IPS-NIHi11 (cell line): ENCODE measurements around the gene NUDT5.
"Not testable (repeated sequence)": the region's sequence is repeated elsewhere in the genome, so short reads cannot be mapped to it uniquely, and the experiment has no call there.

Experiments
- DNase-seq: peaks from one replicate; pipeline ENCODE4 v3.0.0; 2012; ENCODE audit warnings: mixed read lengths, low spot score

The NUDT5 gene

DNA sequence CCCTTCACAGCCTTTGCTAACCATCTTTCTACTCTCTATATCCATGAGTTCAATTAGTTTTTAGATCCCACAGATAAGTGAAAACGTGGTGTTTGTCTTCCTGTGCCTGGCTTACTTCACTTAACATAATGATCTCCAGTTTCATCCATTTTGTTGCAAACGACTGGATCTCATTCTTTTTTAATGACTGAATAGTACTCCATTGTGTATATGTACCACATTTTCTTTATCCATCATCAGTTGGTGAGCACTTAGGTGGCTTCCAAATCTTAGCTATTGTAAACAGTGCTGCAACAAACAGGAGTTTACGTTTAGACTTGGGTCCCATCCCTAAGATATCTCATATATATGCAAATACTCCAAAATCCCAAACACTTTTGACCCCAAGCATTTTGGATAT, 9.4 kb upstream of the NUDT5 start:
- DNase-seq, result no peak

DNA sequence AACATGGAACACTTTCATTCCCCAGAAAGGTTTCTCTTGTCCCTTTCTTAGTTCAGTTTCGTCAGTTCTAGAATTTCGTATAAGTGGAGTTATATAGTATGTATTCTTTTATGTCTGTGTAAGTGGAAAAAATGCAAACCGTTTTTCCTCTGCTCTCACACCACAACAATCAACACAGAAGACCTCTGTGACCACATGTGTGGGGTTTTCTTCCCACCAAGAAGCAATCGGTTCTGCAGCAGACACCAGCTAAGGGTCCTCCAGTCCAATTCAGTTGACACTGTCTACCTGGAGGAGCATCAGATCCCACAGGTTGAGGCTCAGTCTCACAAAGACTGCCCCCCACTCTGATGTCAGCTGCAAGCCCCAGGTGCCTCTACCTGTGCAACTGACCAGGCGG, 6.5 kb upstream of the NUDT5 start:
- no peak for DNase-seq

DNA sequence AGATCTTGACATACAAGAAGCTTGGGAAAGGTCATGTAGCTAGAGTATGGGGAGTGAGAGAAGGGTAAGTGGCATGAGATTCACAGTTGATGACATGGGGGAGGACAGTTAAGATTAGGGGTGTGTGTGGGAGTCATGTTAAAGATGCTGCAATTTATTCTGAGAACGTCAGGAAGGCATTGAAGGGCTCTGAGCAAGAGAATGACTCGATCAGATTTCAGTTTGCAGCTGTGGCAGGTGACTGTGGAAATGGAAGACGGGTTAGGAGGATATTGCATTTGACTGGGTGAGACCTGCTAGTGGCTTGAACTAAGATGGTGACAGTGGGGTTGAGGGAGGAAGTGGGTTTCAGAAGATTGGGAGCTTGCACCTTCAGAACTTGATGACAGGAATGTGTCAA, 5.9 kb upstream of the NUDT5 start:
- DNase-seq, result no peak

DNA sequence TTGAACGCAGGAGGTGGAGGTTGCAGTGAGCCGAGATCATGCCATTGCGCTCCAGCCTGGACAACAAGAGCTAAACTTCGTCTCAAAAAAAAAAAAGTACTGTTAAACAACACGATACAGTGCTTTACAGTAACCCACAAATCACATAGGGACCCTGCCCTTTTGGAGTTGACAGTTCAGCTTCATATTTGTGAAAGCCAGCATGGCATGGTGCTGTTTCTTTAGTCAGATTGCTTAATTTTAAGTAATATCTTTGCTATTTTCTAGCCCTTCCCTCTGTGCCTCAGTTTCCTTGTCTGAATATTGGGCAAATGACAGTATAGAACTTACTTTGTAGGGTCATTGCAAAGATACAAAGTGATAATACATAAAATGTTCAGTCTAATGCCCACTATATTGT, 5.2 kb upstream of the NUDT5 start:
- DNase-seq, result no peak

DNA sequence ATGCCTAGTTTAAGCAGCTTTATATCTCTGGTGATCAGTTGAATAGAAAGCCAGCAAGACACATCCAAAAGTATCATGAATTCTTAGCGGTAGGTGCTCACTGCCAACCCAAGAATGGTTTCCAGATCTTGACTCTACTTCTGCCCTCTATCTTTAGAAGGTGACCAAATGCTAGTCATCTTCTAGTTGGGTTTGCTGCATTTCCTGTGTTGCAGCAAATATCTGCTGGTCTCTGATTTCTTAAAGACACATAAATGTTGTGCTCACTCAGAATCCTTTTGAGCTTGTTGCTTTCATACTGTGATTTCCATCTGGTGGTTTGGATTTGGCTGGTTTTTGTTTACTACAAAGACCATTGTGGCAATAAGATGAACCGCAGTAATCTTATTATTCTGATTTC, 2.5 kb upstream of the NUDT5 start:
- DNase-seq, result no peak

DNA sequence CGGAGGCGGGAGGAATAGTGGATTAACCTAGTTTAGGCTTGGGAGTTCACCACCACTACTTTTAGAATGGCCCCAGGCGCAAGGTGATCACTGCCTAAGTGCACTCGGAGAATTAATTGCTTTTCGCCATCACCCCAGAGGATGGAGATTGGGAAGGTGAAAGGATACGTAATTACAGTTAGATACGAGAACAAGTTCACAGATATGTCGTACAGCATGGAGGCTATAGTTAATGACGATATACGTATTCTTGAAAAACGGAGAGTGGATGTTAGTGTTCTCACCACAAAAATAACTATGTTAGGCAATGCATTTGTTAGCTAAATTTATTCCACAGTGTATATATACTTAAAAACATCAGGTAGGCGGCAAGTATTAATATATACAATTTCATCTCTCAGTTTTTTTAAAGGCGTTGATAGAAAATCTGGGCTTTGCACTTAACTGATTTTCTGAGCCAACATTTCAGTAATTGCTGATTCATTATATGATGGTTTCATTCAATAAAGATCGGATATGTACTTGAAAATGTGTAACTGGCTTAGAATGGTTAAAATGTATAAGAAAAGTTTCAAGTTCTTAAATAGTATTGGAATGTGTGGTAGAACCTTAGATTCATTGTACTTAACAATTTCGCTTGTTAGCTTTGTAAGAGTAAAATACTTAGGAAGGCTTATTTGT, 980 bp upstream of the NUDT5 start:
- no peak for DNase-seq

DNA sequence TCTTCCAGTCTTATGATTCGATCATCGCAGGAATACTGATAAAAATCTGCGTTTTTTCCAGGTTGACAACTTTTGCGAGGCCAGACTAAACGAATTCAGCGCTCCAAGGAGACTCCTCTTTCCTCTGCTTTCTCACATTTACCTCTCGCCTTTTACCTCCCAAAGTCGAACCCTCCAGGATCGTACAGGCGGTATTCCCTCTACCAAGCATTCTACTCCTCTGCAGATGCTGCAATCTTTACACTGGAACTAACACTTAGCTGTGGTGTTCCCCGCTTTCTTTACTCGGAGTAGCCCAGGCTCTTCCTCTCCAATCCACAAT, 449 bp downstream of the NUDT5 start:
- no peak for DNase-seq

DNA sequence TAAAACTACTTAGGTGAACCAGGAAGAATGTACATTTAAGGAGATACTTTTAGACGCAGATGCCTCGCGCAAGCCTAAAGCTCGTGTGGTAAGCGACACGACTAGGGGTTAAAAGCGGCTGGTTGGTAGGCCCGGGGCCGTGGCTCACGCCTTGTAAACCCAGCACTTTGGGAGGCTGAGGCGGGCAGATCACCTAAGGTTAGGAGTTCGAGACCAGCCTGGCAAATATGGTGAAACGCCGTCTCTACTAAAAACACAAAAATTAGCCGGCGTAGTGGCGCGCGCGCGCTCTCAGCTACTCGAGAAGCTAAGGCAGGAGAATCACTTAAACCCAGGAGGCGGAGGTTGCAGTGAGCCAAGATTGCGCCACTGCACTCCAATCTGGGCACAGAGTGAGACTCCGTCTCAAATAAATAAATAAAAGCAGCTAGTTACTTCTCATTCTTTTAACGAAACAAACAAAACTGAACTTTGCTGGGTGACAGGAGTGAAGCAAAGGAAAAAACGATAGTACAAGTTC, 879 bp downstream of the NUDT5 start:
- no peak for DNase-seq

DNA sequence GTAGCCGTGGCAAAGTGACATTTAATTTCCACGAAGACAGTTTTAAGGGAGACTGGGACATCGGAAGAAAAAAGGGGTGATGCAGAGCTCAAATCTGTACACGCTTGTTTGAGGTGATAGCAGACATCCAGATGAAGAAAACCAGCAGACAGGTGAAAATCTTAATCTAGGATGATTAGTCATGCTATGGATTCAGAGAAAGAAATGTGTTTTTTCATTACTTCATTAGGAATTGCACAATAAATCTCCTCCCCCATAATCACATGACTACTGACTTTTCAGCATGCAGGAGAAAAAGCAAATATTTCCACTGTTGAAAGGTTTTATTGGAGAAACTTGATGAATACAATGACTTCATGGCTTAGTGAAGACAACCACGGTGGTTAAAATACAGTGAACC, 2.5 kb downstream of the NUDT5 start:
- DNase-seq, result no peak

DNA sequence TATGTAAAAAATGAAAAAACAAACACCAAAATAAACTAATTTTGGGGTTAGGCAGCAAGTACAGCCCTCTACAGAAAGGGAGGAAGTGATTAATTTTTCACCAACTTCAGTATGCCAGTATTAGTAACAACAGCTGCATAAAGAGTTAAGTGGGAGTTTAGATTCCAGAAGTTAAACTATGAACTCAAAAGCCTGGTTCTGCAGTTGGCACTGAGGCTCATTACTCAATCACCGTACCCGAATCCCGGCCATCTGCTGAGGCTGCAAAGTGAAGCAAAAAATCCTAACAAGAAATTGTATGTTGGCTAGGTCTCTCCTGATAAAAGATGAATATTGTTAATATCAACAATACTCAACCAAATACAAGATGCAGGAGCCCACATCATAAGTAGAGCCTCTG, 4.0 kb downstream of the NUDT5 start:
- no peak for DNase-seq

DNA sequence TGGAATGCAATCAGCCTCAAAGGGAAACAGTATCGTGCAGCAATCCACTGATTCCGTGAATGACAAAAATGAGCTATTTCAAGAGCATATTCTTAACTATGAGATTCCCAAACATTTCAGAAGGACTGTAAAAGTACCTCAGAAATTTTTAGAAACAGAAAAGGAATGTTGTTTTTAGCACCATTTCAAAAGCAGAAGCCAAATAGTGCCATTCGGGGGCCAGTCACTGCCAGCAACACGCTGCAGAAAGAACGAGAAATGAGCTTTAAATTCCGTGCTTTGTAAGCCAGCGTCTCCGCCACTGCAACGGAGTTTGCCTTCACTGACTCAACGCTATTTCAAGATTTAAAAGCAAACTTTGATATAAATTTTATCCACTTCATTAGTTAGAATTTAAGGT, 6.3 kb downstream of the NUDT5 start:
- DNase-seq, result no peak

DNA sequence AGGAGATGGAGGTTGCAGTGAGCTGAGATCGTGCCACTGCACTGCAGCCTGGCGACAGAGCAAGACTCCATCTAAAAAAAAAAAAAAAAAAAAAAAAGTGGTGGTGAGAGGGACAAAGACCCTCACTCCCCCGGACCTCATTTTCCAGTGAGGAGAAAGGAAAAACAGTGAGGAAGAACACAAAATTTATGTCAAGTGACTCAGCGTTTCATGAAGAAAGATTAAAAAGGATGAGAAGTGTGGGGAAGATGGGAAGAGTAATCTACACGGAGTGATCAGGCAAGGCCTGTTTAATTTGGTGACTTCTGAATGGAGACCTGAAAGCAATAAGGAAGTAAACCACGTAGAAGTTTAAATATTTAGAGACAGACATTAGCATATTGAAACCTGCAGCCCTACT, 7.0 kb downstream of the NUDT5 start:
- DNase-seq, result no peak

DNA sequence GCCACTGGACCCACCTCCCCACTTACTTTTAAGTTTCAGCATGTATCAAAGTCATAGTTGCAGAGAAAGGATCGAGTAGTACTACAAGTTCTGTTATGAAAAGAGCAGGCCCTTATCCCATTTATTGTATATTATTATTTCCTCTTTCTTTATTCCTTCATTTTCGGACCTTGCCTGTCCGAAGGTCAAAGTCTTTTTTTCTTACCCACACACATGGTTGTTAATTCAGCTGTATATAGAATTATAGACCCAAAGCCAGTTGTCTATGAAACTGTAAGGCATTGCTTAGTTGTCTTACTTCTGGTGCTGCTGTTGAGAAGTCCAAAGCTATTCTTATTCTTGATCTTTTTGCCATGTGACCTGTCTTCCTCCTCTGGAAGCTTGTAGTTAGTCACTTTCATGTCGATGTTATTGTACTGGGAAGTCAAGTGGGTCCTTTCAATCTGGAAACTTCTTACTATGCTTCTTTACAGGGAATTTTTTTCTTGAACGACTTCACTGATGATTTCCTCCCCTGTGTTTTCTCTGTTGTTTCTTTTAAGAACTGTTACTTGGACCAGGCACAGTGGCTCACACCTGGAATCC, 8.3 kb downstream of the NUDT5 start:
- DNase-seq, result no peak

DNA sequence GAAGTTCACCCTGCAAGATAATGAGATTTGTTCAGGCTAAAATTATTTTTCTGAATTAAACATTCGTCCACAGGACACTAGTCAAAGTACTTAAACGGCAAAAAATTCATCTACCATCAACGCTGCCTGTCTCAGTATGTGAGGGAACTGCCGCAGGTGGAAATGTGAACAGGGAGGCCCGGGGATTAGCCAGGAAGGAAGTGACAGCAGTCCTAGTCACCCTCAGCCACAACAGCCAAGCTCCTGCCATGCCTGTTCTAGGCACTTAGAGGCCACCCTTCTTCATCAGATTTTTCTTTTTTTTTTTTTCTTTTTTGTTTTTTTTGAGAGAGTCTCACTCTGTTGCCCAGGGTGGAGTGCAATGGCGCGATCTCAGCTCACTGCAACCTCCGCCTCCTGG, 9.4 kb downstream of the NUDT5 start:
- DNase-seq, result no peak

DNA sequence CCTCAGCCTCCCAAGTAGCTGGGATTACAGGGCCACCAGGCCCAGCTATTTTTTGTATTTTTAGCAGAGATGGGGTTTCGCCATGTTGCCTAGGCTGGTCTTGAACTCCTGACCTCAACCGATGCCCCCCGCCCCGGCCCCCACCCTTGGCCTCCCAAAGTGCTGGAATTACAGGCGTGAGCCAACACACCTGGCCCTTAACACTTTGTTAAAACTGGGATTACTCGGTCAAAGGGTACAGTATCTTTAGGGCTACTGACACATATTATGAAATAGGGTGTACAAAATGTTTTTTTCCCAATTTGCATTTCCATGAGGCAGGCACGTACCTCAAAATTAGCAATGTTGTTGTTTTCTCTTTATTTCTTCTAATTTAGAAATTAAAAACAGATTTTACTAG, 11.5 kb downstream of the NUDT5 start:
- no peak for DNase-seq

DNA sequence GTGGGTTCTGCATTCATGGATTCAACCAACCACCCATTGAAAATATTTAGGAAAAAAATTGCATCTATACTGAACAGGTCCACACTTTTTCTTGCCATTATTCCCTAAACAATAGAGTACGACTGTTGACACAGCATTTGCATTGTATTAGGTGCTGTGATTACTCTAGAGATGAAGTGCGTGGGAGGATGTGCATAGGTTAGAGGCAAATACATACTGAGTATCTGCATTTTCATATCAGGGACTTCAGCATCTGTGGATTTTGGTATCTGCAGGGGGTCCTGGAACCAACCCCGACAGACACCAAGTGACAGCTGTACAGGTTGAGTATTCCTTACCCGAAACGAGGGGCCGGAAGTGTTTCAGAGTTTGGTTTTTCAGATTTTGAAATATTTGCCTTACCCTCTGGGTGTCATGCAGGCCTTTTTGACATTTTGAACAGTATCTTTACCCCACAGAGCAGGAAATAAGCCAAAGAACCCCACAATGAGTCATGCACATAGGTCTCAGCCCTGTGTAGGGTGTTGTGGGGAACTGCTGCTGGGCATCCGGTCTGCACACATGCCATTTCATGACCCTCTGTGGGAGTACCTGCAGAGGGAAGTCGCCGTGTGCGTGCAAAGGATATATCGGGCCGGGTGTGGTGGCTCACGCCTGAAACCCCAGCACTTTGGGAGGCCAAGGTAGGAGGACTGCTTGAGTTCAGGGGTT, 14.5 kb downstream of the NUDT5 start:
- no peak for DNase-seq

DNA sequence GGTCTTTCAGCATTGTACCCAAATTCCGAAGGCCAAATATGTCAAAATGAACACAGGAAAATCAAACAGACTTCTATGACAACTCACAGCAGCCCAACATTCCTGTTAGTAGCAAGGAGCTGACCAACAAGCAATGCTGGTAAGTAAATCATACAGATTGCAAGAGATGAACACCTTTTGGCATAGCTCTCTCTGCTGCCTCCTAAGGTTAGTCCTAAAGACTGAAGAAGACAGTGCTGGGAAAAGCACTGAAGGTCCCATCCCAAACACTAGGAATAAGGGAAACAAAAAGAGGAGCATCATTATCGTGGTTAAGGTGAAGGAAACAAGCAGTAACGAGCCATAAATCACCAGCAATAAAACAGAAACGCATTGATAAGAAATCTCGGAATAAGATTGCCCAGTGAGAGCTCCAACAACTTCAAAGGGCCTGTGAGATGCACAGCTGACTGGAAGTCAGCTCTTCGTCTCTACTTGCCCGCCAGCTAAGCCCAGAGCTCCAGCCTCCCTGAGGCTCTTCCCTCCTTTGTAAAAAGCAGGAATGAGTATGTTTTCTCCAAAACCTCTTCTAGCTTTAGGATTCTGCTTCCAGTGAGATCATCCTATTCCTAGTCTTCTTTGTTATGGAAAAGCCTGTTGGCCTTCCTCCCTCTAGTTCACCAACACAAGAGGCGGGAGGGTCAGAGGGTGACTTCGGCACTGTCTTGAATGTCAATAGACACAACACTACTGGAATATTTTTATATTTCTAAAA, 15.3 kb downstream of the NUDT5 start:
- peak; percentile 50 for DNase-seq

DNA sequence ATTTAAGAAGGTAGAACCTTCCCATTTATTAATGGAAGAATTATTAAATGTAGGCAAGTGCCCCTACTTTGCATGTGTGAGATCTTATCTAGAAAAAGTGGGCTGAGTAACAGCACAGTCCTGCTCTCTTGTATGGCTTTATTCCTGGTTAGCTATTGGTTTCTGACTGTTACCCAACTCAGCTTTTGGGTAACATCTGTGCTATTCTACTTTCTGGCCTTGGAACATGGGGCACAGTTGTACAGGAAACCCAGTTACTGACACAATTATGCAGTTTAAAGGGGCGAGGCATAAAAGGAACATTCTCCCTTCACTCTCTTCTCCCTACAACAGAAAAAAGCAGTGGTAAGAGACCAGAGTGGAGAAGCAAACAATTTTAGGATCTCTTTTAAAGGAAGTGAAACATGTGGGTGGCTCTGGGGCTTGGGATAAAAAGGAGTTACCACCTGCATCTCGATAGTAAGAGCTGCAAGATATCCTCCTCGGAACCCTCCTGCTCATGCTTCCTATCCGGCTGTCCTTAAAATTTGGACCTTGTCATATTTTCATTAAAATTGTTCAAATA, 16.0 kb downstream of the NUDT5 start:
- DNase-seq, result no peak

DNA sequence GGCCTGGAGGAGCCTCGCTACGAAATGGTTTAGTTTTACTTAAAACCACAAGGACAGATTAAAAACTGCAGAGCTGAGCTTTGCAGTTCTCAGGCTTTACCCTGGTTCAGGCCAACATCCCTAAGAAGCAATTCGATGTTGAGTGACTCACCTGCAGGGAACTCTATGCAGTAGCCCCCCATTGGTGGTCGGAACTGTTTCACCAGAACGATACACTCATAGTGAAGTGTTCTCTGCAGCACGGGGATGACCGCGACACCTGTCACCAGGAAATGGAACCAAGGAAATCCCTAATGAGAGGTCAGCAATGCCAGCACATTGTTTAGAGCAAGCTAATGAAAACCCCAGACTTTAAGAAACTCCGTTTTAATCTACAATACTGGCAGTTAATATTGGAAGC, 18.0 kb downstream of the NUDT5 start:
- DNase-seq, result no peak

DNA sequence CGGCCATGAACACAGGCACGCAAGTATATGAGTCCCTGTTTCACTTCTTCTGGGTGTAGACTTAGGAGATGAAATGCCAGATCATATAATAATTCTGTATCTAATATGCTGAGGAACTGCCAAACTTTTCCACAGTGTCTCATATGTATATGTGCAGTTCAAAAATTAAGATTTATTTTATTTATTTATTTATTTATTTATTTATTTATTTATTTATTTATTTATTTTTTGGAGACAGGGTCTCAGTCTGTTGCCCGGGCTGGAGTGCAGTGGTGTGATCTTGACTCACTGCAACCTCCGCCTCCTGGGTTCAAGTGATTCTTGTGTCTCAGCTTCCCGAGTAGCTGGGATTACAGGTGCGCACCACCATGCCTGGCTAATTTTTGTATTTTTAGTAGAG, 24.2 kb downstream of the NUDT5 start:
- not testable (repeated sequence) for DNase-seq

DNA sequence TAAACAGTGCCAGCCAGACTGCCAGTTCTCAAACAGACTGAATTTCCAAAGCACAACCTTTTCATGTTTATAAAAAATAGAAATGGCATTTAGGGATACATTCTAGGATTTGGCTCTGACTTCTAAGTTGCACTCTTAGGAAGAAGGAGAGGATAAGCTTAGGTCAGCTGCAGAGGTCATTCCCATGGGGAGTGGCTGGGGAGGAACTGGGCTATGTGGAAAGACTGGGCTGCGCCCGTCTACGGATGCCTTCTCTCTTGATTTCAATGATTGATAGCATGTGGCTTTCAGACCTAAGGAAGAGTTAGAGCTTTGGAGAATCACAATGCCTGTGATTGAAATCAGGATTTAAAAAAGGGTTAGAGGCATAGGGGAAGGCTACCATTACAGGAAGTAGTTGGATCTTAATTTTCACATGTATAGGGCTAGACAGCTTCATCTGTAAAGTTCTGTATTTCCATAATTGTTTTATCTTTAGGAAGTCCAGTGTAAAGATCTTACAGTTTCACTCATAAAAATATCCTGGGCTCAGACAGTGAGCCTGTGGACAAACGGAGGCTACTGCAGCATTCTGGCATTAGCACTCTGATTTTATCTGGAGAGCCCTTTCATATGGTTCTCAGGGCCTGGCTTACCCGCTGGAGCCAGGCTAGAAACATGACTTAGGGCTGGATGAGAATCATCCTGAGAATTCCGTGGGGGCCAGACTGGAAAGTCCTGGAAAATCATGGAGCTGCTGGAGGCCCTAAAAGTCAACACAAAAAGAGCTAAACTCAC, 29.5 kb downstream of the NUDT5 start:
- no peak for DNase-seq

DNA sequence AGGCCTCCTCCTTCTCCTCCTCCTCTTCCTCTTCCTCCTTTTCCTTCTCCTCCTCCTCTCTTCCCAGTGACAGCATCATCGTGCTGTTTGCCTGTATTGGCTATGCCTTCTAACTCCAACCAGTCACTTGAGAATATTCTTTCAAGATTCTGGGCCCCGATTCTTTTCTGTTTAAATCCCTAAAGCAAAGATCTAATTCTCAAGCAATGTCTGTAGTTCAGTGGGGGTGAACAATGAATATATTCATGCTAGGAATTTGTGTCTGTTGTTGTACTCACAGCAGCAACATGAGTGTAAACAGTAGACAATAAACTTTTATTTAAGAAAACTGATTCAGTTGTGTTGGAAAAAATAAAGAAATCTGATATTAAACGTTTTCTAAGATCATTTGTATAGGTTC, 30.7 kb downstream of the NUDT5 start:
- no peak for DNase-seq
